HepG2 (cell line): Measurements from ENCODE around the gene TLDC2. TPM values are rescaled to one million over a fixed set of nuclear protein-coding genes. Genes with fewer than 3 reads are reported as not detected.

ENCODE experiments used
- ADNP ChIP-seq: sonication (generic); formaldehyde crosslinking; IDR thresholded peaks from 2 replicates; pipeline ENCODE4 v1.4.0; 2020; ENCODE audit warnings: missing genetic modification reagents
- AKAP8 ChIP-seq: sonication (generic); formaldehyde crosslinking; IDR thresholded peaks from 2 replicates; pipeline ENCODE4 v1.5.1; 2020; ENCODE audit warnings: mild to moderate bottlenecking, missing genetic modification reagents
- BRD4 ChIP-seq: sonication (generic); formaldehyde crosslinking; IDR thresholded peaks from 2 replicates; pipeline ENCODE4 v1.4.0; 2020; ENCODE audit warnings: missing genetic modification reagents
- HBP1 ChIP-seq: IDR thresholded peaks from 2 replicates; pipeline ENCODE4 v1.6.1; 2016; ENCODE audit warnings: low read depth, control low read depth
- HIVEP1 ChIP-seq: sonication (generic); formaldehyde crosslinking; IDR thresholded peaks from 2 replicates; pipeline ENCODE4 v1.4.0; 2020; ENCODE audit warnings: mild to moderate bottlenecking, missing genetic modification reagents
- HOXA3 ChIP-seq: sonication (generic); formaldehyde crosslinking; IDR thresholded peaks from 2 replicates; pipeline ENCODE4 v1.5.0; 2020; ENCODE audit warnings: missing genetic modification reagents
- HOXA9 ChIP-seq: sonication (generic); formaldehyde crosslinking; IDR thresholded peaks from 2 replicates; pipeline ENCODE4 v1.8.1; 2022; ENCODE audit warnings: missing genetic modification reagents, mild to moderate bottlenecking, moderate library complexity, borderline replicate concordance
- HOXD1 ChIP-seq: sonication (generic); formaldehyde crosslinking; IDR thresholded peaks from 2 replicates; pipeline ENCODE4 v1.5.0; 2020; ENCODE audit warnings: missing genetic modification reagents
- IKZF4 ChIP-seq: sonication (generic); formaldehyde crosslinking; IDR thresholded peaks from 2 replicates; pipeline ENCODE4 v1.5.1; 2020; ENCODE audit warnings: borderline replicate concordance, mild to moderate bottlenecking, low read depth, missing genetic modification reagents; ENCODE audit errors: not compliant biosample characterization
- MAFG ChIP-seq: sonication (generic); formaldehyde crosslinking; IDR thresholded peaks from 2 replicates; pipeline ENCODE4 v1.5.1; 2020; ENCODE audit warnings: mild to moderate bottlenecking, missing genetic modification reagents
- MAX ChIP-seq: IDR thresholded peaks from 2 replicates; pipeline ENCODE4 v1.6.1; 2012; ENCODE audit warnings: inconsistent platforms
- MEIS2 ChIP-seq: sonication (generic); formaldehyde crosslinking; IDR thresholded peaks from 2 replicates; pipeline ENCODE4 v1.9.0; 2021; ENCODE audit warnings: mild to moderate bottlenecking, missing genetic modification reagents
- MXI1 ChIP-seq: IDR thresholded peaks from 3 replicates; pipeline ENCODE4 v1.6.1; 2012; ENCODE audit warnings: low read depth, low read length, inconsistent platforms, borderline replicate concordance
- RAD21 ChIP-seq: fragments of 450-650 bp; formaldehyde crosslinking; IDR thresholded peaks from 2 replicates; pipeline ENCODE4 v1.5.0; 2020; ENCODE audit warnings: mild to moderate bottlenecking
- RBFOX2 ChIP-seq: fragments of 200-400 bp; formaldehyde crosslinking; IDR thresholded peaks from 2 replicates; pipeline ENCODE4 v1.6.1; 2017; ENCODE audit warnings: low read depth, mild to moderate bottlenecking, low read length
- STAT5B ChIP-seq: sonication (generic); formaldehyde crosslinking; IDR thresholded peaks from 2 replicates; pipeline ENCODE4 v1.4.0; 2020; ENCODE audit warnings: missing genetic modification reagents
- THAP7 ChIP-seq: sonication (generic); formaldehyde crosslinking; IDR thresholded peaks from 2 replicates; pipeline ENCODE4 v1.8.1; 2023; ENCODE audit warnings: mild to moderate bottlenecking, missing genetic modification reagents
- polyA plus RNA-seq, 8 experiments: library from polyadenylated mRNA; depleted of rRNA in 3 of 8; stranded (reverse) in 7 of 8; unstranded in 1 of 8; fragments of >200 nt; fragmentation: Illumina TruSeq in 4 of 8; extraction: Trizol in 4 of 8; gene quantifications; 2 replicates each; pipeline versions ENCODE4 v1.2.1 to v1.2.3, GENCODE V29; 2011 to 2016; ENCODE audit warnings: low read depth in 4 of 8, missing spikeins in 1 of 8, mixed read lengths in 1 of 8; ENCODE audit not compliant: insufficient read depth in 1 of 8
- total RNA-seq, 5 experiments: library from RNA; depleted of rRNA; stranded (reverse); fragments of >200 nt; fragmentation: Illumina TruSeq; extraction: Trizol; gene quantifications; 2 replicates each; pipeline ENCODE4 v1.2.3, GENCODE V29; 2016; ENCODE audit warnings: low read depth in 1 of 5
- TF ChIP-seq, protein P1 (sequence below), 2 experiments: sonication (generic) in 1 of 2; formaldehyde crosslinking in 1 of 2; IDR thresholded peaks; 2 replicates each; pipeline versions ENCODE4 v1.6.1 to v1.9.0; 2014 to 2022; ENCODE audit warnings: antibody characterized with exemption in 1 of 2, borderline replicate concordance in 1 of 2, inconsistent platforms in 1 of 2, low read depth in 1 of 2, missing genetic modification reagents in 1 of 2
- TF ChIP-seq, protein P2 (sequence below): sonication (generic); formaldehyde crosslinking; IDR thresholded peaks from 2 replicates; pipeline ENCODE4 v1.8.0; 2022; ENCODE audit warnings: mild to moderate bottlenecking, missing genetic modification reagents; ENCODE audit not compliant: insufficient replicate concordance

Gene TLDC2
- total and polyA plus RNA-seq, 2 of the 13 experiments (the other 11 are each of a cell fraction or from before 2014, with no cell fraction given): 1.5 to 1.6 TPM

DNA sequence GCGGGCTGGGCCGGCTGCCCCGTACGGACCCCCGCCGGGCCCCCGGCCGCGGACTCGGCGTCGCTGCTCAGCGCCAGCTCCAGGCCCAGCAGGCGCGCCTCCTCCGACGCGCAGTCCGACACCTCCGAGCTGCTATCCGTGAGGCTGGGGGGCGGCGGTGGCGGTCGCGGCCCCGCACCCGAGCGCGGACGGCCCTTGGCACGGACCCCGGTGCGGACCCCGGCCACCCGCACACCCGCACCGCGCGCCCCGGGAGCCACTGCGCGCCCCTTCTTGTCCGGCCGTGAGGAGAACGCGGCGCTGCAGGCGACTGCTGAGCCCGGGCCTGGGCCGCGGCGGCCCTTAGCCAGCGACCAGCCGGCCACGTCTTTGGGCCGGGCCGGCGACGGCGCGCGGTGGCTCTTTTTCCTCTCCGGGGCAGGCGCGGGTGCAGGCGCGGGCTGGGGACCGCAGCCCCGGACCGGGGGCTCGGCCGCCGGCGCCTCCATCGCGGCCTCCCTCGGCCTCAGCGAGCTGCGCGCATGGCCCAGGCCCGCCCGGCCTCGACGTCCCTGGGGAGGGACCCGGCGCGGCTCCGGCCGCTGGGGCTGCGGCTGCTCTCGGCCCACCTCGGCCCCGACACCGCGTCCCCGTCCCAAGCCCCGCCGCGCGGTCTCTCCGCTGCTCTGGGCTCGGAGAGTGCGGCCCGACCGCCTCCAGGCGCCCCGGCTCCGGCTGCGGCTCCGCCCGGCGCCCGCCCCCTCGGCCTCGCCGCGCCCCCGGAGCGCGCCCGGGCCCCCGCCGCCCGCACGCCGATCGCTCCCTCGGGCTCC lies 12.9 kb upstream of the TLDC2 start (continued):
- TF ChIP-seq MEIS2 (CRISPR knock-in tag) (peak; percentile 22; the same call in 1 of the 2 replicates), MAFG (CRISPR knock-in tag) (no peak), BRD4 (CRISPR knock-in tag) (peak; percentile 49; the same call in 1 of the 2 replicates), HBP1 (no peak), STAT5B (CRISPR knock-in tag) (no peak), THAP7 (CRISPR knock-in tag) (no peak), HOXA9 (CRISPR knock-in tag) (no peak), IKZF4 (CRISPR knock-in tag) (peak; percentile 50), HOXD1 (CRISPR knock-in tag) (no peak), MXI1 (0 out of 3 replicates have a peak, but pooled peaks have one; percentile 2), RAD21 (CRISPR knock-in tag) (peak; percentile 28), MAX (peak; percentile 8; the same call in 1 of the 2 replicates), ADNP (no peak), HOXA3 (peak; percentile 18; the same call in 1 of the 2 replicates), HIVEP1 (no peak), RBFOX2 (peak; percentile 39; the same call in 1 of the 2 replicates), AKAP8 (peak; percentile 13; the same call in 1 of the 2 replicates)
- TF ChIP-seq, protein P1, sequence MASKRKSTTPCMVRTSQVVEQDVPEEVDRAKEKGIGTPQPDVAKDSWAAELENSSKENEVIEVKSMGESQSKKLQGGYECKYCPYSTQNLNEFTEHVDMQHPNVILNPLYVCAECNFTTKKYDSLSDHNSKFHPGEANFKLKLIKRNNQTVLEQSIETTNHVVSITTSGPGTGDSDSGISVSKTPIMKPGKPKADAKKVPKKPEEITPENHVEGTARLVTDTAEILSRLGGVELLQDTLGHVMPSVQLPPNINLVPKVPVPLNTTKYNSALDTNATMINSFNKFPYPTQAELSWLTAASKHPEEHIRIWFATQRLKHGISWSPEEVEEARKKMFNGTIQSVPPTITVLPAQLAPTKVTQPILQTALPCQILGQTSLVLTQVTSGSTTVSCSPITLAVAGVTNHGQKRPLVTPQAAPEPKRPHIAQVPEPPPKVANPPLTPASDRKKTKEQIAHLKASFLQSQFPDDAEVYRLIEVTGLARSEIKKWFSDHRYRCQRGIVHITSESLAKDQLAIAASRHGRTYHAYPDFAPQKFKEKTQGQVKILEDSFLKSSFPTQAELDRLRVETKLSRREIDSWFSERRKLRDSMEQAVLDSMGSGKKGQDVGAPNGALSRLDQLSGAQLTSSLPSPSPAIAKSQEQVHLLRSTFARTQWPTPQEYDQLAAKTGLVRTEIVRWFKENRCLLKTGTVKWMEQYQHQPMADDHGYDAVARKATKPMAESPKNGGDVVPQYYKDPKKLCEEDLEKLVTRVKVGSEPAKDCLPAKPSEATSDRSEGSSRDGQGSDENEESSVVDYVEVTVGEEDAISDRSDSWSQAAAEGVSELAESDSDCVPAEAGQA (IDR thresholded peaks at IDR 0.05; ENCODE audit: low read depth): no peak
- TF ChIP-seq, protein P1 (CRISPR knock-in tag; IDR thresholded peaks at IDR 0.05; ENCODE audit: borderline replicate concordance): 0 out of 2 replicates have a peak, but pooled peaks have one; percentile 84
- TF ChIP-seq, protein P2, sequence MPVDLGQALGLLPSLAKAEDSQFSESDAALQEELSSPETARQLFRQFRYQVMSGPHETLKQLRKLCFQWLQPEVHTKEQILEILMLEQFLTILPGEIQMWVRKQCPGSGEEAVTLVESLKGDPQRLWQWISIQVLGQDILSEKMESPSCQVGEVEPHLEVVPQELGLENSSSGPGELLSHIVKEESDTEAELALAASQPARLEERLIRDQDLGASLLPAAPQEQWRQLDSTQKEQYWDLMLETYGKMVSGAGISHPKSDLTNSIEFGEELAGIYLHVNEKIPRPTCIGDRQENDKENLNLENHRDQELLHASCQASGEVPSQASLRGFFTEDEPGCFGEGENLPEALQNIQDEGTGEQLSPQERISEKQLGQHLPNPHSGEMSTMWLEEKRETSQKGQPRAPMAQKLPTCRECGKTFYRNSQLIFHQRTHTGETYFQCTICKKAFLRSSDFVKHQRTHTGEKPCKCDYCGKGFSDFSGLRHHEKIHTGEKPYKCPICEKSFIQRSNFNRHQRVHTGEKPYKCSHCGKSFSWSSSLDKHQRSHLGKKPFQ: no peak
